H1 (cell line): ENCODE data around the gene SYNGR3. TPM values are rescaled to one million over a fixed set of nuclear protein-coding genes. Genes with fewer than 3 reads are reported as not detected.

Source experiments
- BACH1 ChIP-seq: IDR thresholded peaks from 2 replicates; pipeline ENCODE4 v1.6.1; 2012; ENCODE audit warnings: low read length, improper control_type of control experiment
- BRCA1 ChIP-seq: IDR thresholded peaks from 2 replicates; pipeline ENCODE4 v1.6.1; 2012; ENCODE audit warnings: low read depth, low read length, improper control_type of control experiment
- EZH2 ChIP-seq: fragments of 200-600 bp; sonication (generic); IDR thresholded peaks from 2 replicates; pipeline ENCODE4 v1.7.1; 2012; ENCODE audit warnings: low read depth, mild to moderate bottlenecking, moderate library complexity, low read length, inconsistent platforms; ENCODE audit not compliant: severe bottlenecking
- GABPA ChIP-seq: IDR thresholded peaks from 2 replicates; pipeline ENCODE4 v1.6.1; 2011; ENCODE audit warnings: mild to moderate bottlenecking, low read length, moderate library complexity, borderline replicate concordance; ENCODE audit not compliant: insufficient read depth
- HDAC6 ChIP-seq: IDR thresholded peaks from one replicate; pipeline ENCODE4 v1.7.1; 2012; ENCODE audit warnings: low read depth, mild to moderate bottlenecking, inconsistent platforms, low read length, moderate library complexity
- NRF1 ChIP-seq: IDR thresholded peaks from 2 replicates; pipeline ENCODE4 v1.6.1; 2011; ENCODE audit warnings: mild to moderate bottlenecking, low read depth, low read length, improper control_type of control experiment
- RNF2 ChIP-seq: fragments of 200-900, 300-1000 bp; sonication (generic); IDR thresholded peaks from 2 replicates; pipeline ENCODE4 v1.7.1; 2016; ENCODE audit warnings: borderline replicate concordance, low read depth, mild to moderate bottlenecking, antibody characterized with exemption, low read length; ENCODE audit not compliant: poor library complexity, severe bottlenecking; ENCODE audit errors: missing control alignments
- SIN3A ChIP-seq, 2 experiments: IDR thresholded peaks in 1 of 2; conservative IDR thresholded peaks in 1 of 2; 2 replicates each; pipeline ENCODE4 v1.6.1; 2011 to 2012; ENCODE audit warnings: low read length in 2 of 2, improper control_type of control experiment in 1 of 2, low read depth in 1 of 2, mild to moderate bottlenecking in 1 of 2
- SP1 ChIP-seq: IDR thresholded peaks from 2 replicates; pipeline ENCODE4 v1.6.1; 2011; ENCODE audit warnings: low read depth, low read length
- polyA plus RNA-seq, 7 experiments: library from polyadenylated mRNA; depleted of rRNA in 3 of 7; stranded (reverse) in 5 of 7; unstranded in 2 of 7; fragments of >200 nt in 5 of 7; fragments of 200-250 nt in 2 of 7; gene quantifications; 1 replicate in 5 of 7; 2 replicates in 1 of 7; 4 replicates in 1 of 7; pipeline versions ENCODE4 v1.2.1 to v1.2.3, GENCODE V29; 2011 to 2013; ENCODE audit warnings: missing spikeins in 2 of 7, mixed read lengths in 2 of 7
- total RNA-seq: library from RNA; stranded (reverse); fragmentation: NEBNext Ultra II Directional; extraction: Animal tissue kit (Norgen Biotek cat#: 25700); gene quantifications from 2 replicates; pipeline ENCODE4 v1.2.1, GENCODE V29; 2021
- TF ChIP-seq, protein P1 (sequence below): IDR thresholded peaks from 2 replicates; pipeline ENCODE4 v1.6.1; 2012; ENCODE audit warnings: low read length, inconsistent platforms

SYNGR3 gene
- total and polyA plus RNA-seq, 2 of the 8 experiments (the other 6 are each of a cell fraction or from before 2014, with no cell fraction given) = 36.2 to 49.9 TPM

DNA sequence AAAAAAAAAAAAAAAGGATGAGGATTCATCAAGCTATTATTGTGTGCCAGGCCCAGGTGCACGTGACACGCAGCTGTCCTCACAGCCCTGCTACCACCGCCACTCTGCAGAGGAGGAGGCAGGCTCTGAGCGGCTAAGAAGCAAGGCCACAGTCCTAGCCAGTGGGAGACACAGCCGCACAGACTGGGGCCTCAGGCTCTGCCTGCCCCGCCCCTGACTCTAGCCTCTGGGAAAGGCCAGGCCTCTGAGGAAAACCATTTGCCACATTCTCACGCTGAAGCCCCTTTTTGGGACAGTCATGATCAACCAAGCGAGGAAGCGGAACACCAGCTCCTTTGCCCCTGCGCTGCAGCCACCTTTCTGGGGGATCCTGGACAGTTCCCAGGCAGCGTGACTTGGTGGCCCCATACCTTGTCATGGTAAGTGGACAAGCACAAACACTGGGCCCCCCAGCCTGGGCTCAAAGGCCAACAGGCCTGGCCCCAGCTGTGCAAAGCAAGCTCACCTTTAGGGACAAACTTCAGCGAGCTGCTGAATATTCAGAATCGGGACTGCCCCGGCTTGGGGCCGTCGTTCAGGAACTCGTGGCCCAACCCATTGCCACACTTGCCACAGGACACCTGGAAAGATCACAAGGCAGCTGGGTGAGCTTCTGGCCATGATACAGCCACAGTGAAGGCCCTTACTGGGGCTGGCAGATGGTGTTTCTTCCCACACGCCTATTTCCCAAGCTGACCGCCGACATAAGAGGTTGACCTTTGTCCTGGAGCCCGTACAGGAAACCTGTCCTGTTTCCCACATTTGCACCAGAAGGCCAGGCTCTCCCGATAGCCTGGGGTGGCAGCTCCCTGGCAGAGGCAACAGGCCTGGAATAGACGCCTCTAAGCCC is 49.3 kb upstream of the SYNGR3 start (continued):
- TF ChIP-seq SIN3A (conservative IDR thresholded peaks at IDR 0.05 in 1 of 2, IDR thresholded peaks at IDR 0.05 in 1 of 2; ENCODE audit: low read depth in 1 of 2, low read length in 2 of 2) (no peak), BRCA1 (no peak), RNF2 (no peak), SP1 (no peak), HDAC6 (no peak), BACH1 (no peak), EZH2 (no peak), NRF1 (no peak), GABPA (no peak)
- TF ChIP-seq, protein P1, sequence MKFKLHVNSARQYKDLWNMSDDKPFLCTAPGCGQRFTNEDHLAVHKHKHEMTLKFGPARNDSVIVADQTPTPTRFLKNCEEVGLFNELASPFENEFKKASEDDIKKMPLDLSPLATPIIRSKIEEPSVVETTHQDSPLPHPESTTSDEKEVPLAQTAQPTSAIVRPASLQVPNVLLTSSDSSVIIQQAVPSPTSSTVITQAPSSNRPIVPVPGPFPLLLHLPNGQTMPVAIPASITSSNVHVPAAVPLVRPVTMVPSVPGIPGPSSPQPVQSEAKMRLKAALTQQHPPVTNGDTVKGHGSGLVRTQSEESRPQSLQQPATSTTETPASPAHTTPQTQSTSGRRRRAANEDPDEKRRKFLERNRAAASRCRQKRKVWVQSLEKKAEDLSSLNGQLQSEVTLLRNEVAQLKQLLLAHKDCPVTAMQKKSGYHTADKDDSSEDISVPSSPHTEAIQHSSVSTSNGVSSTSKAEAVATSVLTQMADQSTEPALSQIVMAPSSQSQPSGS = no peak
